ENCODE data around the gene FAM32A.

The FAM32A gene

DNA sequence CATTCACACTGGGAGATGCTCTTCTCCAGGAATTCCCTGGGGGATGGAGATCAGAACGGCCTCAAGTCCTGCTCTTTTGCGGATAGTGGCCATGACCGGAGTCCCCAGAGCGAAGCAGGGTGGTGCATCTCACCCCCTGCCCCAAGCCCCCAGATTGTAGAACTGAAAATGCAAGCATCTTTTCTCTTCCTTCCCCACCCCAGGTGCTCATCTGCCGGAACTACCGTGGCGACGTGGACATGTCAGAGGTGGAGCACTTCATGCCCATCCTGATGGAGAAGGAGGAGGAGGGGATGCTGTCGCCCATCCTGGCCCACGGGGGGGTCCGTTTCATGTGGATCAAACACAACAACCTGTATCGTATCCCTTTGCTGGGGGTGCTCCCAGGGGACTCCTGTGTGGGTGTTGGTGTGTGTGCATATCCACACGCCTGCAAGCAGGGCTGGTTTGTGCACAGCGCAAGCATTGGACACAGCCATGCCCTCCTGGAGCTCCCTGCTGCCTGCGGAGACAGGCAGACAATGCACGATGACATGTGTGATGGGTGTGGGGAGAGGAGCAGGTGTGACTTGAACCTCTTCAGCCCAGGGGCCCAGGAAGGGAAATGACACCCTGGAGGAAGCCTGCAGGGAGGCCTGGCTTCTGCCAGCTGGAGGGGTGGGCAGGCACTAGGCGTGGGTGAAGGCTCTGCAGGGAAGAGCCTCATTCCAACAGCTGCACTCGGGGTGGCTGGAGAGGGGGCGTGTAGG, 18.2 kb downstream of the FAM32A start:
- DNase-seq: no peak

DNA sequence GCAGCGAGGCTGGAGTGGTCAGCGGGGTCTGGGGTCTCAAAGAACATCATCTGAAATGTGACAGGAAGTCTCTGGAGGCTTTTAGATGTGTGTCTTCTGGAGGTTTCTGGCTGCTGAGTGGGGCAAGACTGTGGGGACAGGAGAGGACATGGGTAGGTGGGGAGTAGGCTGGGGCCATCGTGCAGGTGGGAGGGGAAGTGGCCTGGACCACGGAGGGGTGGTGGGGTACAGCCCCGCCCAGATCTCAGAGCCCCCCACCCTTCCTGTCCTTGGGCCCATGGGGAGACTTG, 18.7 kb downstream of the FAM32A start:
- no peak for DNase-seq

DNA sequence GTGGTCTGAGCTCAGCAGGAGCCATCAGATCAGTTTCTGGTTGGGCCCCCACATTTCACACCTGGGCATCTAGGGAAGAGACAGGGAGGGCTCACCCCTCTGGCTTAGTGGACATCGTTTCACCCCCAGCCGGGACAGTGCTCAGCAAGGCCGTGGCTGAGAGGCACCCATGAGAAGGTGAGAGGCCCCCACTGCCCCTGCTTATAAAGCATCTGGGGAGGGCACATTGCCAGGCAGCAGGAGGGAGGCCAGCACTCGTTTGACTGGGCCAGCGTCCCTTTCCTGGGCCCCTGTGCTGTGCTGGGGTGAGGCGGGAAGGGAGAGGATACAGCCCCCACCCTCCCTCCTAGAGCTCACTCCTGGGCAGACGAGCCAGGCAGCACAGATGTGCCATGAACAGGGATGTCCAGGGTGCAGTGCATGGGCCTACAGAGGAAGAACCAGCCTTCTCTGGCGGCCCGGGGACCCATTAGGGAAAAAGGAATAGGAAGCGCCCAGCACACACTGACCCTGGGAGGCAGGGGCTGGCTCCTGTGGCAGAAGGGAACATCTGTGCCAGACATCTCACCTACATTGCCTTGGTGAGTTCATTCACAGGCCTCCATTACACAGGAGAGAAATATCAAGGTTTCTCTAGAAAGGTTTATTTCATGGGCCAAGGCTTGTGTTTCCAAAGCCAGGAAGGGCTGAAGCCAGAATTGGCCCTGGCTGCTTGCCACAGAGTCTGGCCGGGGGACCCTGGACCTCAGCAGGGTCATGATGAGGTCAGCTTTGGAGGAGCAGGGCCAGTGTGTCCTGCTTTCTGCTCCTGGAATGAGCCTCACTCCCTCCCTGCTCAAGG, 20.2 kb downstream of the FAM32A start:
- DNase-seq: no peak

DNA sequence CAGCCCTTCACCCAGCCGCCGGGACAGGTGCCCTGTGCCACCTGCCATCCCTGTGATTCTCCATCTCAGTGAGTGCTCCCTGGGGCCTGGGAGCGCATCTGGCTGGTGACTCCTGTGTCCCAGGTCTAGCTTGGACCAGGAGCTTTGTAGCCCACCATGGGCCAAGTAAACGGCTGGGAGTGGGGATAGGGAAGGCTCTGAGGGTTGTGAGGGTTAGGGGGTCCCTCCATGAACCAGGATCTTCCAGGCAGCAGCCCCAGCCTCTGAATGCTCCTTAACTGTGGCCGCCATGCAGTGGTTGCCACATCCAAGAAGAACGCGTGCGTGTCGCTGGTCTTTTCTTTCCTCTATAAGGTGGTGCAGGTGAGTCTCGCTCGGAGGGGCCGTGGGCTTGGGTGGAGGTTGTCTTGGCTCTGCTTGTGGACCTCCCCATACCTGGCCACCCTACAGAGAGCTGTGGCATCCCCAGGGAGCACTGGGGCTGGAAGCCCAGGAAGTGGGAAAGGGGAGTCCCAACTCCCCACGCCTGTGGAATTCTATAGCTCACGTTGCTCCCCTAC, 20.9 kb downstream of the FAM32A start:
- no peak for DNase-seq

DNA sequence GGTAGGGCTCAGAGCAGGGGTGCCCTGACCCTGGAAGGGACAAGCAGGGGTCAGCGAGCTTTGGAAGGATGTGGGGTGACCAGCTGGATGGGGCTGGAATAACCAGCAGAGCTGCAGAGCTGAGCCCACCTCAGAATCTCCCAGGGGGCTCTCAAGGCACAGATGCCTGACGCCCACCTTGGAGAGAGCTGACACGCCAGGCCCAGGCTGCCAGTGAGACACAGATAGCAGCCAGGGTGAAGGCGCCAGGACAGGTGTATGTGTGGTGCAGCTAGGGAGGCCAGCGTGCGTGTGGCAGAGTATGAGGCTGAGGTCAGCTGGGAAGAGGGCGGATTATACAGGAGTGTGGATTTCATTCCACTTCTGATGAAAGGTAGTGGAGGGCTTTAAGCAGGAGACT, 21.4 kb downstream of the FAM32A start:
- no peak for DNase-seq

DNA sequence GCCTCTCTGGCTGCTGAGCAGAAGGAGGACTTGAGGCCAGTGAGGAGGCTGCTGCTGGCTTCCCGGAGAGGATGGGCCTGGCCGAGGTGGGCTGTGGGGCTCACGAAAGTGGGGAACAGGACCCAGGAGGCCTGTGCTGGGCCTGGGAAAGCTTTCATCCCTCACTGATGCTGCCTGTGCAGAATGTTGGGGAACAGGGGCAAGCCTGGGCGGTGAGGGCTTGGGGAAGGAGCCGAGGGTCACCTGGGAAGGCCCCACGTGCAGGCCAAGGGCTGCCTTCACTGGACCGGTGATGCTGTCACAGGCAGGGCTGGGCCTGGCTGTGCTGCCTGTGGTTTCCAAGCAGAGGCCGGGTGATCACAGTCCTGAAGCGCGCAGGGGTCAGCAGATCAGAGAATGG, 21.9 kb downstream of the FAM32A start:
- DNase-seq: no peak

DNA sequence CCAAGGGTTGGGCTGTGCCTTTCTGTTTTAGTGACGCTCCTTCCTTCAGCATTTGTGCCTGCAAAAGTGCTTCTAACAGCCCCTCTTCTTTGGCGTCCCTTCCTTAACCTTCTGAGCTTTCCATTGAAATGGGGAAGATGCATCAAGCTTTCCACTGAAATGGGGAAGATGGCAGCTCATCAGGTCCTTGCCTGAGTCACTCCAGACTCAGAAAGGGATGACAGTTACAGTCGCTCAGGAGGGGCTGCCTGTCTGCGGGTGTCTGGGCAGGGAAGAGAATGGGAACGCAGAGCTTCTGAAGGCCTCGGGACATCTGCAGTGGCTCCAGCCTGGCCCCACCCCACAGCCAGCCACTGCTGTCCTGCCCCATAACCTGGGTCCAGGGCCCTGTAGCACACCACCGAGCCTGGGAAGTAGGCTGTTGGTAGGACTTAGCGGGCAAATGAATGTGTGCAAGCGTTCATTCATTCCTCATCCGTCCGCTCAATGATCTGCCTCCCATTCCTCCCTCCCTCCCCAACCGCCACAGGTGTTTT, 22.3 kb downstream of the FAM32A start:
- no peak for DNase-seq

DNA sequence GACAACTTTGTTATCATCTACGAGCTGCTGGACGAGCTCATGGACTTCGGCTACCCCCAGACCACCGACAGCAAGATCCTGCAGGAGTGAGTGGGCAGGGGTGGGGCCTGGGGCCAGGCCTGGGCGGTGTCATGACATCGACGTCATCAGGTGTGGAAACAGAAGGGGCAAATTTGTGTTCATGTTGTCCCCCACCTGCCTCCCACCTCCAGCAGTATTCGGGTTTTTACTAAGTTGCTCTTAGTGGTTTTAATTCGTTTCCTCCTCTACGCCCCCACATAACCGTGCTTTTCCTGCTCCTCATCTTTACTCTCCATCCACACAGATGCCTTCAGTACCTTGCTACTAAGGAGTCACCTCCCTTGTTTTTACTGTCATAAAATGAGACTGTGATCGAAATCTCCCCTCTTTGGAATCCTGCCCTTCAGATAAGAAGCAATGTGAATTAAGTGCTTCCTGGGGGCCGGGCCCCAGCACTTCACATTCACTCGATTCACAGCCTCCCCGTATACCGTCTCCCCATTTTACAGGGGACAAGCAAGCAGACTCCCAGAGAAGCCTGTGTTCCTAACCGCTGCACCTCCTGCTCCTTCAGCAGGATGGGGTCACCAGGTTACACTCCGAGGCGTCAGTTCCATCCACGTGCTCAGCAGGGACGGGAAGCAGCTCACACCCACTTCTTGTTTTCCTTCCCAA, 23.0 kb downstream of the FAM32A start:
- DNase-seq: no peak

DNA sequence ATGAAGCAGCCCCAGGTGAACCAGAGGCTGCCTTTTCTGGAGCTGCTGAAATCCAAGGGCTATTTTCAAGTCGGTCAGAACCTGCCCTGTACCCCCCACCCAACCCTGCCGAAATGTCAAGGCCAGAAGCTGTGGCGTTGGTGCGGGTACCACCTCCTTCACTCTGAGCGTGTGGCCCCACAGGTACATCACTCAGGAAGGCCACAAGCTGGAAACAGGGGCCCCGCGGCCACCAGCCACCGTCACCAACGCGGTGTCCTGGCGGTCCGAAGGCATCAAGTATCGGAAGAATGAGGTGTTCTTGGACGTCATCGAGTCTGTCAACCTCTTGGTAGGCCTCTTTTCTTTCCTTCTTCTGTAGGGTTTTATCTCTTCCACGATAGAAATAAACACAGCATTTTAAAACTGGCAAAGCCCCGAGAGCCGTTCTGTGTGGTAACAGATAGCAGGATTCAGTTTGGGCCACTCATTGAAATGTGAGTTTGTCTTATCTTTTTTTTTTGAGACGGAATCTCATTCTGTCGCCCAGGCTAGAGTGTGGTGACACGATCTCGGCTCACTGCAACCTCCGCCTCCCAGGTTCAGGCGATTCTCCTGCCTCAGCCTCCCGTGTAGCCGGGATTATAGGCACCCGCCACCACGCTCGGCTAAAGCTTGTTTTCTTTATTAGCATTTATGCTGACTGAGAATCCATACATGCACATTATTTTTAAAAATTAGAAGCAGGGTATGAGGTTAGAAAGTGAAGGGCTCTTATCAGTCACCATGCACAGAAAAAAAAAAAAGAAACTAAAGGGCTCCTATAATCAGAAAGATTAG, 23.8 kb downstream of the FAM32A start:
- DNase-seq: no peak

DNA sequence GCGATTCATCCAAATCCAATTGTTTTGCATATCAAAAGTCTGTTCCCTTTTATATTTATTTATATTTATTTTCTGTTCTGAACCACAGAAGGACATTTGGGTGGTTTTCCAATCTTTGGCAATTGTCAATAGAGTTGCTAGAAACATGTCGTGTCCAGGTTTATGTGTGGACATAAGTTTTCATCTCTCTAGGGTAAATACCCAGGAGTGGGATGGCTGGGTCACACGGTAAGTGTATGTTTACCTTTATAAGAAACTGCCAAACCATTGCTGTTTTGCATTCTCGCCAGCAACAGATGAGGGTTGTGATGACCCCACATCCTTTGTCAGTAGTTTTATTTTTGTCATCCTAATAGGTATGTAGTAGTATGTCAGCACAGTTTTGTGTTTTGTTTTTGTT, 25.0 kb downstream of the FAM32A start:
- no peak for DNase-seq

DNA sequence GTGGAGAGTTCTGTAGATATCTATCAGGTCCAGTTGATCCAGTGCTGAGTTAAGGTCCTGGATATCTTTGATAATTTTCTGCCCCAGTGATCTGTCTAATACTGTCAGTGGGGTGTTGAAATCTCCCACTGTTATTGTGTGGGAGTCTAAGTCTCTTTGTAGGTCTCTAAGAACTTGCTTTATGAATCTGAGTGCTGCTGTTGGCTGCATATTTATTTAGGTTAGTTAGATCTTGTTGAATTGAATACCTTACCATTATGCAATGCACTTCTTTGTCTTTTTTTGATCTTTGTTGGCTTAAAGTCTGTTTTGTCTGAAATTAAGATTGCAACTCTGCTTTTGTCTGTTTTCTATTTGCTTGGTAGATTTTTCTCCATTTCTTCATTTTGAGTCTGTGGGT, 27.9 kb downstream of the FAM32A start:
- DNase-seq: no peak

DNA sequence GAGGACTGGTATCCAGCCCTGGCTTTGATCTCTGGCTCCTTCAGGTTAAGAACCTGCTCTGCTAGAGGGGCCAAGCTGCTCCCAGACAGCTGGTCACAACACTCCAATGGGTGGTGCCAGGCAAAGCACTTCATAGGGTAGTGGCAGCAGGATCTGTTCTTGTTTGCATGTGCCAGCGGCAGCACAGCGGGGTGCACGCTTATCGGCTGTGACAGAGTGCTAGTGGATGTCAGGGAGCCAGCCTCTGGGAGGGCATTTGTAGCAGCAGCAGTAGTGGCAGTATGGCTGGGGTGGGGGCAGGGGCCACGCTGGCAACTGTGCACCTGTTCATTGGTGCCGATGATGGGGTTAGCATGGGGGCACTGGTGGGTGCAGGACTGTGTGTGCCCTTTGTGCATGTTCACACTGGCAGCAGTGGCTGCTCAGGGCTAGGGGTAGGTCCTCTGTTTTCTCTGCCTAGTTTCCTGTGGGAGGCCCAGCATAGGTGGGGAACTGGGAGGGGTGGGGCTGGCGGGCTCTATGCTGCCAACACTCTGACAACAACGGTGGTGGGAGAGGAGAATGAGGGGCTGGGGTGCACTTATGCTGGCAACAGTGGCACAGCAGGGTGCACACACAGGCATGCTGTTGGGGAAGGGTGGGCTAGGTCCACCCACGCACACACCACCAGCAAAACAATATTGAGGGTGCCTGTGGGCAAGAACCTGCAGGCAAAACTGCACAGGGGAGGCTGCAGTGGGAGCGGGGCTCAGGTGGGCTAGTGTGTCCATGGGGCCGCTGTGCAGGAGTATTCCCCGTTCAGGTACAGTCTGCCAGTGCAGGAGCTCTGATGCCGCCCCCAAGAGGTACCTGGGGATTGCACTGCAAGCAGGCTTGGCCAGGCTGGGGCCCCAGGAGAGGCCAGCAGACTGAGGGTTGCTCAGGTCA, 31.8 kb downstream of the FAM32A start:
- no peak for DNase-seq

DNA sequence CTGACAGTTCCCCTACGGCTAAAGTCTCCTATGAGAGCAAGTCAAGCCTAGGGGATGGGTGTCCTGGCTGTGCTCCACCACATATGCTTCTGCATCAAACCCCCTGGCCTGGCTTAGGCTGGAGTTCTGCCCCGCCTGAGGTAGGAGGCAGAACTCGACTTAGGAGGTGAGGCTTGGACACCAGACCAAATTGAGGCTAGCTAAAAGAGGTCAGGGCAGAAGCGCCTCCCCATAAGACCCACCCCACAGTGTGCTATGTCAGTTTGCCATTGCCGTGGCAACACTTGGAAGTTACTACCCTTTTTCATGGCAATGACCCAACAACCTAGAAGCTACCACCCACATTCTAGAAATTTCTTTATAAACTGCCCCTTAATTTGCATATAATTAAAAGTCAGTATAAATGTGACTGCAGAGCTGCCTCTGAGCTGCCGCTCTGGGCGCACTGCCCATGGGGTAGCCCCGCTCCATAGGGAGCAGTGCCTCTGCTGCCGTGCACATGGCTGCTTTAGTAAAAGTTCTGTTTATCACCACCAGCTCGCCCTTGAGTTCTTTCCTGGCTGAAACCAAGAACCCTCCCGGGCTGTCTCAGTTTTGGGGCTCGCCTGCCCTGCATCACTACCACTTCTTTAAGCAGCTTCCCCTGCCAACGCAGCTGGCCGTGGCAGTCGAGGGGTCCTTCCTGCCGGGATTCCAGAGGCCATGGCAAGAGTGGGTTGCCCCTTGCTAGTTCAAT, 32.7 kb downstream of the FAM32A start:
- DNase-seq: no peak

DNA sequence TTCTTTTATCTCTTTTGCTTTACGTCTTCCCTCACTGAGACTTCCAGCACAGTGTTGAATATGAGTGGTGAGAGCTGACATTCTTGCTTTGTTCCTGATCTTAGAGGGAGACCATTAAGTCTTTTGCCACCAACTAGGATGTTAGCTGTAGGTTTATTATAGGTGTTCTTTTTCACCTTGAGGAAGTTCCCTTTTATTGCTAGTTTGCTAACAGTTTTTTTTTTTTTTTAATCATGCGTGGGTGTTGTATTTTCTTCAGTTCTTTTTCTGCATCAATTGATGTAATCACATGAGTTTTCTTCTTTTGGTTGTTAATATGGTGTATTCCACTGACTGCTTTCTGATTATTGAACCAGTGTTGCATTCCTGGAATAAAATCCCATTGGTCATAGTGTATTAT, 33.6 kb downstream of the FAM32A start:
- DNase-seq: no peak

DNA sequence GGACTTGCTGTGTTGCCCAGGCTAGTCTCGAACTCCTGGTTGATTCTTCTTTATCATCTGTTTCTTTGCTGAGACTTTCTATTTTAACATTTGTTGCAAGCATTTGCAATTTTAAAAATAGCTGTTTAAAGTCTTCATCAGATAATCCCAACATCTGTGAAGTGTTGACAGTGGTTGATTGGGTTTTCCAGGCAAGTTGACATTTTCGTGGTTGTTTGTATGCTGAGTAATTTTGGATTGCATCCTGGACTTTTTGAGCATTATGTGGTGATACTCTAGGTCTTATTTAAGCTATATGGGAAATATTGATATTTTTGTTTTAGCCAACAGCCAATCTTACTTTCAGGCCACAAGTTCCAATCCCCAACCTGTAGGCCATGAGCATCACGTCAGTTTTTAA, 37.6 kb downstream of the FAM32A start:
- no peak for DNase-seq

DNA sequence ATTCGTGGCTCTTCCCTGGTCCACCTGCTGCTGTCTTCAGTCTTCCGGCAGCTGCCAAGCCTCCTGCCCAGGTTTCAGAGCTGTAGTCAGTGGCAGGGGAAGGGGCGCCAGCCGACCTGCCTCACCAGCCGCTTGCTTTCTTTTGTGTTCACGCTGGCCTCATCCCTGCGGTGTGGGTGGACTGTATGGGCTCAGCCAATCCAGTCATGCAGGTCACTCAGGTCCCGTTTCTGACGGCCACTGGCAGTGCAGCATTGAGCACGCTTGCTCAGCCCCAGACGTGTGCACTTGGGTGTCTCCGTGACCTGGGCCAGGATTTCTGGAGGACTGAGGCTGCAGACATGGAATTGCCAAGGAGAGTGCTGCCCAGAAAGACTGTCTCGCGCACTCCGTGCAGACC, 38.5 kb downstream of the FAM32A start:
- no peak for DNase-seq

DNA sequence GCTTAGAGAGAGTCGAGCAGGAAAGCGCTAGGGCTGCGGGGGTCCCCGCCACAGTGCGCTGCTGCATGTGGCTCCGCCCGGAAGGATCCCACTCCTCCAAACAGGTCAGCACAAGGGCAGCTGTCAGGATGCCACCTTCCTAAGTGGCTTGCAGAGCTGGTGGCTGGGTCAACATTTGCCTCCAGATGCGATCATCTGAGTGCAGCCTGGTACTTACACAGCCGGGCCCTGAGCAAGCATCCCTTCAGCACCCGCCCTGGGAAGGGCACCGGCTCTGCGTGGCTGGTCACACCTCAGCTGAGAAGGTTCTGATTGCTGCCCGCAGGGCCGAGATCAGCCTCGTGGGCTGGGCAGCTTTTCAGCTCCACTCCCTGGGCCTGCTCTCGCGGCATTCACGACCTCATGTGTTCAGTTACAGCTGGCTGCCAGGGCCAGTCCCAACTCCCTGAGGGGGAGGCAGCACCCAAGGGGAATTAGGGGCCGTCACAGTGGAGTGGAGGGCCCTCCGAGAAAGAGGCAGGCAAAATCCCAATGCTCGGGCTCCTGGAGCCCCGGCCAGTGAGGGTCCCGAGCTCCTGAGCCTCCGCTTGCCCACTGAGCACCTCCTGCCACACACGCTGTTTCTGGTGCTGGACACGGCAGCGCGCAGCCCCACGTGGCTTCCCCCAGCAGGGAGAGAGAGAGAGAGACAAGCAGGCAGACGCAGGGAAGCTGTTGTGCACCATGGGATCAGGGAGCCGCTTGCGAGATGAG, 39.3 kb downstream of the FAM32A start:
- no peak for DNase-seq

DNA sequence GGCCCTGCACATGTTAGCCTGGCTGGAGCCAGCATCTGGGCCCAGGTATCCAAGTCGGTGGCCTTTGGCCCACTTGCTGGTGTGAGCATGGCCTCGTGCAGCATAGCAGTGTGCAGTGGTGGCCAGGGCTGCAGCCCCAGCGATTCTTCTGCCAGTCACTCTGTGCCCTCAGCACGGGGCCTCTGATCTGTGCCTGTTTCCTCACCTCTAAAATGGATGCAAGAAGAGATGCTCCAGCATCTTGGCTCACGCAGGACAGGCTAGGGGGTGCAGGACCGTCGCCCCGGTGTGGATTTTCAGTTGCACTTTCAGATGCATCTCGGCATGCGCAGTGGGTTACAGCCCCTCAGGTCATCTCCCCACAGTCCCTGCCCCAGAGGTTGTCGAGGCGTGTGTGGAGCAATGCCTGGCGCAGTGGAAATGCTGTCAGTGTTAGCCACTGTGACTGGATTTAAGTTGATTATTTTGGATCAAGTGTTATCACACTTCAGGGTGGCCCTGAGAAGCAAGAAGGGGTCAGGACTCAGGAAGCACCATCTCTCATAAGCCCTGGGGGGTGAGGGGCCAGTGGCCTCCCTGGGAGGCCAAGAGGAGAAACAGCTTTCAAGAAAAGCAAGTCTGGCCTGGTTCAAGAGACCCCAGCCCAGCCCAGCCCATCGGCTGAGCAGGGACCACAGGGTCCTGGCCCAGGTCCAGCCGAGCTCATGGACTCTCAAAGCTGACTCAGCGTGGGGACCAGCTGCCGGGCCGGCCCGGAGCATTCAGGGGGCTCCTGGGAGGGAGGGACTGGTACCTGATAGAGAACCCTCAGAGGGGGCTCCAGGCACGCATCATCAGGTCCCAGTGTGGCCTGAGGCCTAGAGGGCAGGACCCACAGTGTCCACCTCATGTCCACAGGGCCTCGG, 40.3 kb downstream of the FAM32A start:
- no peak for DNase-seq

DNA sequence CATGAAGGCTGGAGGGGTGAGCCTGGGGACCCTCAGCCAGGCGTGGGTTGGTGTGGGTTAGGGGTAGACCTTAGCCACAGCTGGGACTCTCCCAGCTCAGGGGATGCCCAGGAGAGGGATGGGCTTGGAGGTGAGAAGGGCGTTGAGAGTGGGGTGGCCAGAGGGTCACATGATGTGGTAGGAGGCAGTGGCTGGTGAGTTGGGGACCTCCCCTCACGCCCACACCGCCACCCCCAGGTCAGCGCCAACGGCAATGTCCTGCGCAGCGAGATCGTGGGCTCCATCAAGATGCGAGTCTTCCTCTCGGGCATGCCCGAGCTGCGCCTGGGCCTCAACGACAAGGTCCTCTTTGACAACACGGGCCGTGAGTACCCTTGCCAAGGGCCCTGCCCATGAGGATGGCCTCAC, 41.0 kb downstream of the FAM32A start:
- no peak for DNase-seq

All from NCI-H226 (cell line).